IgD-negative memory B cell (primary cell): ENCODE measurements around the gene PDE9A. TPM values are rescaled to one million over a fixed set of nuclear protein-coding genes. Genes with fewer than 3 reads are reported as not detected.
"Not testable (repeated sequence)": the region's sequence is repeated elsewhere in the genome, so short reads cannot be mapped to it uniquely, and the experiment has no call there.

ENCODE experiments used
- H3K27ac Mint-ChIP-seq, 3 donors: one replicate each; pipeline ENCODE4 v1.8.0; 2020 to 2022; ENCODE audit warnings: mild to moderate bottlenecking in 3 of 3, mixed read lengths in 3 of 3, moderate library complexity in 1 of 3
- H3K27me3 Mint-ChIP-seq: one replicate; pipeline ENCODE4 v1.8.0; 2021; ENCODE audit warnings: mixed read lengths
- H3K36me3 Mint-ChIP-seq: one replicate; pipeline ENCODE4 v1.8.0; 2020; ENCODE audit warnings: mild to moderate bottlenecking, mixed read lengths
- H3K4me1 Mint-ChIP-seq, 3 donors: one replicate each; pipeline ENCODE4 v1.8.0; 2020 to 2022; ENCODE audit warnings: mixed read lengths in 3 of 3, mild to moderate bottlenecking in 1 of 3
- H3K4me3 Mint-ChIP-seq, 4 donors: one replicate each; pipeline ENCODE4 v1.8.0; 2020 to 2022; ENCODE audit warnings: mild to moderate bottlenecking in 4 of 4, mixed read lengths in 4 of 4, moderate library complexity in 3 of 4
- H3K9me3 Mint-ChIP-seq, 3 donors: one replicate each; pipeline ENCODE4 v1.8.0; 2020 to 2021; ENCODE audit warnings: mixed read lengths in 3 of 3, mild to moderate bottlenecking in 1 of 3
- polyA plus RNA-seq: library from polyadenylated mRNA; unstranded; fragments of 300-500 nt; fragmentation: Illumina TruSeq; gene quantifications from one replicate; pipeline ENCODE4 v1.2.3, GENCODE V29; 2021

Gene PDE9A
- polyA plus RNA-seq, 1 donor from 2014 or later: not detected

- peaks cover 8 to 12% (median 11%) of the 10 kb centered on the region in 3 donors for H3K4me1 Mint-ChIP-seq
Observed at GRCh38 chr21:42798106-42798505, 144.7 kb downstream of the PDE9A start.

GRCh38 chr21:42799516-42799915 is 146.1 kb downstream of the PDE9A start:
- Mint-ChIP-seq H3K27me3 (peaks cover 4% of the 10 kb centered on the region), H3K4me3 (peak overlapping the region in 2 of 4 donors; percentile 0 to 37), H3K9me3 (no peaks in the 10 kb centered on the region), H3K36me3 (no peaks in the 10 kb centered on the region), H3K4me1 (peaks cover 8 to 12% (median 11%) of the 10 kb centered on the region in 3 donors), H3K27ac (peak overlapping the region; percentile 20 to 35 (median 28))

More at GRCh38 chr21:42798106-42798505, 144.7 kb downstream of the PDE9A start:
- H3K4me3 Mint-ChIP-seq: no peak overlapping the region
- H3K9me3 Mint-ChIP-seq: no peaks in the 10 kb centered on the region
- peaks cover 7% of the 10 kb centered on the region for H3K27me3 Mint-ChIP-seq
- no peaks in the 10 kb centered on the region for H3K36me3 Mint-ChIP-seq
- H3K27ac Mint-ChIP-seq: no peak overlapping the region

GRCh38 chr21:42799948-42800347 is 146.5 kb downstream of the PDE9A start:
- H3K27me3 Mint-ChIP-seq: peaks cover 2% of the 10 kb centered on the region
- no peaks in the 10 kb centered on the region for H3K9me3 Mint-ChIP-seq
- peak overlapping the region; percentile 20 to 28 (median 24) for H3K27ac Mint-ChIP-seq
- H3K4me1 Mint-ChIP-seq: peaks cover 8 to 12% (median 11%) of the 10 kb centered on the region in 3 donors
- H3K36me3 Mint-ChIP-seq: no peaks in the 10 kb centered on the region
- H3K4me3 Mint-ChIP-seq: peak overlapping the region in 3 of 4 donors; percentile 13 to 81 (median 43)

GRCh38 chr21:42801616-42802015 is 148.2 kb downstream of the PDE9A start:
- not testable (repeated sequence) for H3K4me3 Mint-ChIP-seq, H3K27ac Mint-ChIP-seq, H3K9me3 Mint-ChIP-seq, H3K36me3 Mint-ChIP-seq
- peaks cover 8 to 12% (median 11%) of the 10 kb centered on the region in 3 donors for H3K4me1 Mint-ChIP-seq
- H3K27me3 Mint-ChIP-seq: peaks cover 11% of the 10 kb centered on the region

- Mint-ChIP-seq H3K4me1 (no peaks in the 10 kb centered on the region), H3K4me3 (no peak overlapping the region), H3K27me3 (peaks cover 10% of the 10 kb centered on the region), H3K27ac (no peak overlapping the region), H3K36me3 (no peaks in the 10 kb centered on the region), H3K9me3 (no peaks in the 10 kb centered on the region)
Observed at GRCh38 chr21:42806509-42807140, 153.2 kb downstream of the PDE9A start.

GRCh38 chr21:42807293-42807895 is 154.0 kb downstream of the PDE9A start:
- H3K27me3 Mint-ChIP-seq: peaks cover 10% of the 10 kb centered on the region
- H3K27ac Mint-ChIP-seq, H3K4me1 Mint-ChIP-seq, H3K4me3 Mint-ChIP-seq, H3K9me3 Mint-ChIP-seq, H3K36me3 Mint-ChIP-seq: not testable (repeated sequence)

GRCh38 chr21:42807938-42808613 is 154.7 kb downstream of the PDE9A start:
- Mint-ChIP-seq H3K9me3 (no peaks in the 10 kb centered on the region), H3K36me3 (no peaks in the 10 kb centered on the region), H3K27me3 (peaks cover 10% of the 10 kb centered on the region), H3K4me1 (no peaks in the 10 kb centered on the region), H3K4me3 (peak overlapping the region in 1 of 4 donors; percentile 63), H3K27ac (no peak overlapping the region)

- Mint-ChIP-seq H3K4me3 (no peak overlapping the region), H3K27ac (no peak overlapping the region), H3K27me3 (peaks cover 10% of the 10 kb centered on the region), H3K36me3 (no peaks in the 10 kb centered on the region), H3K9me3 (no peaks in the 10 kb centered on the region), H3K4me1 (no peaks in the 10 kb centered on the region)
Observed at GRCh38 chr21:42809171-42809570, 155.8 kb downstream of the PDE9A start.

- H3K4me3 Mint-ChIP-seq: no peak overlapping the region
- H3K27ac Mint-ChIP-seq: no peak overlapping the region
Observed at GRCh38 chr21:42809577-42810475, 156.4 kb downstream of the PDE9A start.

GRCh38 chr21:42811960-42812359 is 158.5 kb downstream of the PDE9A start:
- H3K27ac Mint-ChIP-seq: no peak overlapping the region
- peaks cover 1% of the 10 kb centered on the region for H3K27me3 Mint-ChIP-seq
- peaks cover 2% of the 10 kb centered on the region for H3K36me3 Mint-ChIP-seq
- H3K9me3 Mint-ChIP-seq: no peaks in the 10 kb centered on the region
- H3K4me3 Mint-ChIP-seq: no peak overlapping the region
- no peaks in the 10 kb centered on the region for H3K4me1 Mint-ChIP-seq

More at GRCh38 chr21:42809577-42810475, 156.4 kb downstream of the PDE9A start:
- H3K27me3 Mint-ChIP-seq: peaks cover 10% of the 10 kb centered on the region
- H3K36me3 Mint-ChIP-seq: no peaks in the 10 kb centered on the region
- H3K4me1 Mint-ChIP-seq: no peaks in the 10 kb centered on the region
- no peaks in the 10 kb centered on the region for H3K9me3 Mint-ChIP-seq

- not testable (repeated sequence) for H3K4me3 Mint-ChIP-seq, H3K9me3 Mint-ChIP-seq, H3K4me1 Mint-ChIP-seq, H3K36me3 Mint-ChIP-seq, H3K27me3 Mint-ChIP-seq, H3K27ac Mint-ChIP-seq
Observed at GRCh38 chr21:42812528-42813241, 159.3 kb downstream of the PDE9A start.

GRCh38 chr21:42815217-42815616 is 161.8 kb downstream of the PDE9A start:
- Mint-ChIP-seq H3K4me3 (no peak overlapping the region), H3K27ac (no peak overlapping the region), H3K4me1 (peaks cover 0 to 3% (median 0%) of the 10 kb centered on the region in 3 donors), H3K27me3 (peaks cover 13% of the 10 kb centered on the region), H3K9me3 (no peaks in the 10 kb centered on the region), H3K36me3 (peaks cover 2% of the 10 kb centered on the region)

- no peaks in the 10 kb centered on the region for H3K9me3 Mint-ChIP-seq
- no peak overlapping the region for H3K27ac Mint-ChIP-seq
- peaks cover 0 to 3% (median 0%) of the 10 kb centered on the region in 3 donors for H3K4me1 Mint-ChIP-seq
- H3K27me3 Mint-ChIP-seq: peaks cover 12% of the 10 kb centered on the region
- no peak overlapping the region for H3K4me3 Mint-ChIP-seq
- H3K36me3 Mint-ChIP-seq: peaks cover 2% of the 10 kb centered on the region
Observed at GRCh38 chr21:42818328-42818749, 164.9 kb downstream of the PDE9A start.

GRCh38 chr21:42819861-42820615 is 166.6 kb downstream of the PDE9A start:
- Mint-ChIP-seq H3K9me3 (no peaks in the 10 kb centered on the region), H3K4me1 (peaks cover 0 to 4% (median 0%) of the 10 kb centered on the region in 3 donors), H3K27ac (no peak overlapping the region), H3K4me3 (no peak overlapping the region), H3K27me3 (peaks cover 14% of the 10 kb centered on the region), H3K36me3 (peaks cover under 1% of the 10 kb centered on the region)
